BE2C (cell line): ENCODE measurements around the gene HOPX.

Source experiments
- DNase-seq: peaks from one replicate; pipeline ENCODE4 v3.0.0-alpha.2; 2020
- H3K27me3 ChIP-seq: fragments of 250-450 bp; sonication (Bioruptor Pico); 2 replicates; pipeline ENCODE4 v1.5.1; 2020; ENCODE audit warnings: mild to moderate bottlenecking
- H3K36me3 ChIP-seq: fragments of 250-450 bp; sonication (Bioruptor Pico); 2 replicates; pipeline ENCODE4 v1.5.1; 2020; ENCODE audit warnings: mild to moderate bottlenecking
- H3K4me1 ChIP-seq: fragments of 250-450 bp; sonication (Bioruptor Pico); 2 replicates; pipeline ENCODE4 v1.5.1; 2020
- H3K4me3 ChIP-seq: 2 replicates; pipeline ENCODE4 v1.5.1; 2011; ENCODE audit warnings: low read depth, low read length
- H3K9me3 ChIP-seq: fragments of 250-450 bp; sonication (Bioruptor Pico); 2 replicates; pipeline ENCODE4 v1.5.1; 2020
- CTCF ChIP-seq: IDR thresholded peaks from 2 replicates; pipeline ENCODE4 v1.5.1; 2012; ENCODE audit warnings: mild to moderate bottlenecking, low read depth, low read length

Gene HOPX

GRCh38 chr4:56662782-56663468 is 18.2 kb downstream of the HOPX start:
- DNase-seq = no peak
- H3K9me3 ChIP-seq = no peaks in the 10 kb centered on the region
- no peaks in the 10 kb centered on the region for H3K4me1 ChIP-seq
- no peaks in the 10 kb centered on the region for H3K36me3 ChIP-seq
- no peak for TF ChIP-seq CTCF
- H3K27me3 ChIP-seq = peaks cover 22% of the 10 kb centered on the region
- no peak overlapping the region for H3K4me3 ChIP-seq

- no peaks in the 10 kb centered on the region for H3K4me1 ChIP-seq
- no peak for TF ChIP-seq CTCF
- H3K36me3 ChIP-seq = no peaks in the 10 kb centered on the region
- no peak for DNase-seq
- peaks cover 46% of the 10 kb centered on the region for H3K27me3 ChIP-seq
- H3K4me3 ChIP-seq = no peak overlapping the region
- H3K9me3 ChIP-seq = no peaks in the 10 kb centered on the region
These were observed 21.1 kb downstream of the HOPX start for GRCh38 chr4:56659946-56660345.

- Histone ChIP-seq H3K4me1 (no peaks in the 10 kb centered on the region), H3K27me3 (peaks cover 60% of the 10 kb centered on the region)
These were observed 22.6 kb downstream of the HOPX start for GRCh38 chr4:56658528-56658927.

GRCh38 chr4:56657818-56658217 is 23.3 kb downstream of the HOPX start:
- H3K4me3 ChIP-seq = no peak overlapping the region
- H3K4me1 ChIP-seq = no peaks in the 10 kb centered on the region
- peaks cover 61% of the 10 kb centered on the region for H3K27me3 ChIP-seq
- no peak for DNase-seq
- H3K36me3 ChIP-seq = no peaks in the 10 kb centered on the region
- no peak for TF ChIP-seq CTCF
- H3K9me3 ChIP-seq = no peaks in the 10 kb centered on the region

More at GRCh38 chr4:56658528-56658927, 22.6 kb downstream of the HOPX start:
- DNase-seq = no peak
- Histone ChIP-seq H3K36me3 (no peaks in the 10 kb centered on the region), H3K9me3 (no peaks in the 10 kb centered on the region), H3K4me3 (no peak overlapping the region)
- no peak for TF ChIP-seq CTCF

GRCh38 chr4:56657128-56657527 is 24.0 kb downstream of the HOPX start:
- Histone ChIP-seq H3K27me3 (peaks cover 61% of the 10 kb centered on the region), H3K9me3 (no peaks in the 10 kb centered on the region), H3K4me1 (no peaks in the 10 kb centered on the region), H3K36me3 (no peaks in the 10 kb centered on the region), H3K4me3 (no peak overlapping the region)
- no peak for DNase-seq
- TF ChIP-seq CTCF = no peak

GRCh38 chr4:56656346-56656643 is 24.8 kb downstream of the HOPX start:
- no peaks in the 10 kb centered on the region for H3K4me1 ChIP-seq
- H3K9me3 ChIP-seq = no peaks in the 10 kb centered on the region
- no peak for TF ChIP-seq CTCF
- H3K27me3 ChIP-seq = peaks cover 58% of the 10 kb centered on the region
- DNase-seq = no peak
- H3K36me3 ChIP-seq = no peaks in the 10 kb centered on the region
- H3K4me3 ChIP-seq = no peak overlapping the region
